Esophagus muscularis mucosa (tissue), 4 donors: ENCODE measurements around the gene S100A6.

Experiments used
- CTCF ChIP-seq, 3 experiments: fragments of 200-600 bp in 2 of 3; fragments of 450-650 bp in 1 of 3; sonication (generic) in 2 of 3; IDR thresholded peaks; one replicate each; pipeline ENCODE4 v1.5.1; 2017 to 2019; ENCODE audit warnings: antibody characterized with exemption in 3 of 3, mild to moderate bottlenecking in 2 of 3, moderate library complexity in 1 of 3
- EP300 ChIP-seq: sonication (generic); formaldehyde crosslinking; IDR thresholded peaks from one replicate; pipeline ENCODE4 v1.6.1; 2017; ENCODE audit warnings: antibody characterized with exemption
- POLR2A ChIP-seq: fragments of 450-650 bp; IDR thresholded peaks from one replicate; pipeline ENCODE4 v1.6.1; 2017; ENCODE audit warnings: antibody characterized with exemption, moderate library complexity, mild to moderate bottlenecking, low read depth
- POLR2AphosphoS5 ChIP-seq, 2 donors: sonication (generic); formaldehyde crosslinking; IDR thresholded peaks; one replicate each; pipeline ENCODE4 v1.6.1; 2017; ENCODE audit warnings: antibody characterized with exemption in 2 of 2

GRCh38 chr1:153577624-153578051 lies 41.8 kb upstream of the S100A6 start:
- no peak for TF ChIP-seq CTCF (IDR thresholded peaks at IDR 0.05)
- TF ChIP-seq POLR2A, result no peak
- TF ChIP-seq POLR2AphosphoS5 (IDR thresholded peaks at IDR 0.05), result no peak
- no peak for TF ChIP-seq EP300
